Loucy (cell line): Measurements from ENCODE around the gene PLCL1.

Experiments used
- H2AFZ ChIP-seq: fragments of 200-600 bp; sonication (generic); 2 replicates; pipeline ENCODE4 v1.6.0; 2016; ENCODE audit warnings: antibody characterized with exemption, mild to moderate bottlenecking, low read length, moderate library complexity
- H3F3A ChIP-seq: fragments of 200-600 bp; 2 replicates; pipeline ENCODE4 v1.6.0; 2016; ENCODE audit warnings: antibody characterized with exemption, low read depth, mild to moderate bottlenecking
- H3K27me3 ChIP-seq: fragments of 200-600 bp; sonication (generic); 2 replicates; pipeline ENCODE4 v1.6.1; 2014; ENCODE audit warnings: low read length, mild to moderate bottlenecking; ENCODE audit not compliant: insufficient read depth, poor library complexity, severe bottlenecking
- H3K36me3 ChIP-seq: fragments of 200-600 bp; sonication (generic); 2 replicates; pipeline ENCODE4 v1.6.1; 2016; ENCODE audit warnings: low read length; ENCODE audit not compliant: insufficient read depth
- H3K4me1 ChIP-seq: fragments of 200-600 bp; sonication (generic); 2 replicates; pipeline ENCODE4 v1.5.1; 2014; ENCODE audit warnings: low read length, mild to moderate bottlenecking; ENCODE audit not compliant: insufficient read depth, poor library complexity, severe bottlenecking
- H3K4me2 ChIP-seq: fragments of 200-600 bp; sonication (generic); 2 replicates; pipeline ENCODE4 v1.6.0; 2014; ENCODE audit warnings: antibody characterized with exemption, low read length, low read depth, mild to moderate bottlenecking; ENCODE audit not compliant: poor library complexity, severe bottlenecking
- H3K4me3 ChIP-seq: fragments of 200-600 bp; sonication (generic); 2 replicates; pipeline ENCODE4 v1.5.1; 2014; ENCODE audit warnings: low read length, mild to moderate bottlenecking, mixed read lengths; ENCODE audit not compliant: poor library complexity, severe bottlenecking
- H3K79me2 ChIP-seq: fragments of 200-600 bp; sonication (generic); 2 replicates; pipeline ENCODE4 v1.6.1; 2014; ENCODE audit warnings: low read length; ENCODE audit not compliant: insufficient read depth
- H3K9ac ChIP-seq: fragments of 200-600 bp; sonication (generic); 2 replicates; pipeline ENCODE4 v1.6.0; 2014; ENCODE audit warnings: mild to moderate bottlenecking, low read depth, low read length, moderate library complexity; ENCODE audit not compliant: poor library complexity, severe bottlenecking
- H3K9me2 ChIP-seq: fragments of 200-600 bp; sonication (generic); replicated peaks from 2 replicates; pipeline ENCODE4 v1.6.1; 2016; ENCODE audit warnings: low read depth, low read length, mixed read lengths
- H3K9me3 ChIP-seq: fragments of 200-600 bp; sonication (generic); 2 replicates; pipeline ENCODE4 v1.6.1; 2014; ENCODE audit warnings: mild to moderate bottlenecking, antibody characterized with exemption, low read length, low read depth; ENCODE audit not compliant: insufficient read depth
- H4K20me1 ChIP-seq: fragments of 200-600 bp; sonication (generic); 2 replicates; pipeline ENCODE4 v1.6.0; 2014; ENCODE audit warnings: antibody characterized with exemption, low read length, mild to moderate bottlenecking; ENCODE audit not compliant: insufficient read depth, poor library complexity, severe bottlenecking
- EZH2phosphoT487 ChIP-seq: fragments of 200-600 bp; IDR thresholded peaks from 2 replicates; pipeline ENCODE4 v1.6.1; 2018; ENCODE audit warnings: antibody characterized with exemption, mild to moderate bottlenecking, moderate library complexity, borderline replicate concordance
- TF ChIP-seq, protein P1 (sequence below): fragments of 200-600 bp; sonication (generic); conservative IDR thresholded peaks from 2 replicates; pipeline ENCODE4 v1.5.1; 2014; ENCODE audit warnings: mild to moderate bottlenecking, antibody characterized with exemption, low read length

PLCL1 gene

DNA sequence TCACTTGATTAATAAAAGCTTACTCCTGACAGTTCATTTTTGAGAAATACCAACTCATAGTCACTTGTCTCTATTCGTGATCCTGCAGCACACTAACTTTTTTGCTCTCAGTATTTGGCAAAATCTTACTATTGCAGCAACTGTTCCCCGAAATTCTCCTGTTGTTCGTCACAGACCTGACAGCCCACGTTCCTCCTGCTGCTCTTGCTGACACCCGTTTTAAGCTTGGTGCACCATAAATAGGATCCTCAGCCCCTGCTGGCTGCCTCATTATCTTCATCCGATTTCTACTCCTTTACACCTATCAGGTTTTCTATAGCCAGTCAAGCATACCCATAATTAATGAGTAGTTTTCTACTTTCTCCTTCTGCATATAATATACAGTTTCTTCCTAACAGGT lies 368.8 kb downstream of the PLCL1 start:
- Histone ChIP-seq H3K4me1 (no peaks in the 10 kb centered on the region), H3K4me3 (no peak overlapping the region), H2AFZ (no peak overlapping the region), H3F3A (no peaks in the 10 kb centered on the region), H3K4me2 (no peak overlapping the region), H3K9me2 (no peaks in the 10 kb centered on the region), H4K20me1 (no peaks in the 10 kb centered on the region), H3K9ac (no peak overlapping the region), H3K27me3 (no peaks in the 10 kb centered on the region), H3K9me3 (0 out of 2 replicates have a peak, but pooled peaks cover 3% of the 10 kb centered on the region), H3K79me2 (no peaks in the 10 kb centered on the region), H3K36me3 (no peaks in the 10 kb centered on the region)
- TF ChIP-seq, protein P1, sequence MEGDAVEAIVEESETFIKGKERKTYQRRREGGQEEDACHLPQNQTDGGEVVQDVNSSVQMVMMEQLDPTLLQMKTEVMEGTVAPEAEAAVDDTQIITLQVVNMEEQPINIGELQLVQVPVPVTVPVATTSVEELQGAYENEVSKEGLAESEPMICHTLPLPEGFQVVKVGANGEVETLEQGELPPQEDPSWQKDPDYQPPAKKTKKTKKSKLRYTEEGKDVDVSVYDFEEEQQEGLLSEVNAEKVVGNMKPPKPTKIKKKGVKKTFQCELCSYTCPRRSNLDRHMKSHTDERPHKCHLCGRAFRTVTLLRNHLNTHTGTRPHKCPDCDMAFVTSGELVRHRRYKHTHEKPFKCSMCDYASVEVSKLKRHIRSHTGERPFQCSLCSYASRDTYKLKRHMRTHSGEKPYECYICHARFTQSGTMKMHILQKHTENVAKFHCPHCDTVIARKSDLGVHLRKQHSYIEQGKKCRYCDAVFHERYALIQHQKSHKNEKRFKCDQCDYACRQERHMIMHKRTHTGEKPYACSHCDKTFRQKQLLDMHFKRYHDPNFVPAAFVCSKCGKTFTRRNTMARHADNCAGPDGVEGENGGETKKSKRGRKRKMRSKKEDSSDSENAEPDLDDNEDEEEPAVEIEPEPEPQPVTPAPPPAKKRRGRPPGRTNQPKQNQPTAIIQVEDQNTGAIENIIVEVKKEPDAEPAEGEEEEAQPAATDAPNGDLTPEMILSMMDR: no peak
- no peak for TF ChIP-seq EZH2phosphoT487

DNA sequence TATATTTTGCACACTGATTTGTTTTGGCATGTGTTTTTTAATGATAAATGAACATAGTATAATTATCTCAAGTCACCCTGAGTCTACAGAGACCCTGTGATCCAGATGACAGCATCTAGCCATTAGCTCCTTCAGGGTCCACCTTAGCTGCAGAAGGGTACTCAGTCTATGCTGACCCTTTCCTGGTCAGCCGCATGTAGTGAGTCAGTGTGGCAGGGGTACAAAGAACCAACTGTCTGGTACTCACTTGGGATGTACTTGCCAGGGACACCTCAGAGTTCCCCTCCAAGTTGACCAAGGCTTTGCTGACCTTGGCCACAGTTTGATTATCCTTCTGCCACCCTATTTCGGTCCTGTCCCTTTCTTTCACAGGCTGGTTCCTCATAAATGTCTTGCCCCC lies 369.5 kb downstream of the PLCL1 start:
- Histone ChIP-seq H3K9me3 (peaks cover 8% of the 10 kb centered on the region; the same call in 1 of the 2 replicates), H2AFZ (no peak overlapping the region), H3K4me1 (no peaks in the 10 kb centered on the region), H3F3A (no peaks in the 10 kb centered on the region), H3K79me2 (no peaks in the 10 kb centered on the region), H4K20me1 (no peaks in the 10 kb centered on the region), H3K36me3 (no peaks in the 10 kb centered on the region), H3K9ac (no peak overlapping the region), H3K9me2 (no peaks in the 10 kb centered on the region), H3K4me3 (no peak overlapping the region), H3K4me2 (no peak overlapping the region), H3K27me3 (no peaks in the 10 kb centered on the region)
- no peak for TF ChIP-seq EZH2phosphoT487
- TF ChIP-seq, protein P1: no peak

GRCh38 chr2:198175271-198175670 lies 370.9 kb downstream of the PLCL1 start:
- no peak overlapping the region for H3K4me3 ChIP-seq
- TF ChIP-seq, protein P1: no peak
- no peak for TF ChIP-seq EZH2phosphoT487
- no peak overlapping the region for H3K9ac ChIP-seq
- no peak overlapping the region for H3K4me2 ChIP-seq
- no peaks in the 10 kb centered on the region for H3K79me2 ChIP-seq
- H3K27me3 ChIP-seq: no peaks in the 10 kb centered on the region
- no peak overlapping the region for H2AFZ ChIP-seq
- no peaks in the 10 kb centered on the region for H3K9me2 ChIP-seq
- no peaks in the 10 kb centered on the region for H3K4me1 ChIP-seq
- H3F3A ChIP-seq: no peaks in the 10 kb centered on the region
- H4K20me1 ChIP-seq: no peaks in the 10 kb centered on the region
- H3K9me3 ChIP-seq: peaks cover 11% of the 10 kb centered on the region; the same call in 1 of the 2 replicates
- no peaks in the 10 kb centered on the region for H3K36me3 ChIP-seq
